ENCODE data around the gene PKP4.

DNA sequence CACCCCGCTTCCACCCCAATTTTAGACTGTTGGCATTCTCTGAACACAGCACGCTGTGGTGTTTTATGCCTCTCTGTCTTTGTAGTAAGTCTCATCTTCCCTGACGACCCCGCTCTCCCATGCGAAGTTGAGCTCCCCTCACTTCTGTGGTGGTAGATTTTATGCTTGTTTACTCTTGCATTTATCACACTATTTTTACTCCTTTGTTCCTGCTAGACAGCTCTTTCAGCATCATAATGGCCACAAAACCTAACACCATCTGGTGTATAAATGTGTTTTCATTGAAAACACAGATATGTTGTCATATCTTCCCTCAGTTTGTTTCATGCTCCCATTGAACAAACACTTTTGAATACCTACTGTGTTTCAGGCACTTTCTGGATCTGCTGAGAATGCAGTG is 57.1 kb downstream of the PKP4 start:
- TF ChIP-seq POLR2A (IDR thresholded peaks at IDR 0.05) (no peak), POLR2AphosphoS5 (IDR thresholded peaks at IDR 0.05) (no peak)
- TF ChIP-seq, protein P1, sequence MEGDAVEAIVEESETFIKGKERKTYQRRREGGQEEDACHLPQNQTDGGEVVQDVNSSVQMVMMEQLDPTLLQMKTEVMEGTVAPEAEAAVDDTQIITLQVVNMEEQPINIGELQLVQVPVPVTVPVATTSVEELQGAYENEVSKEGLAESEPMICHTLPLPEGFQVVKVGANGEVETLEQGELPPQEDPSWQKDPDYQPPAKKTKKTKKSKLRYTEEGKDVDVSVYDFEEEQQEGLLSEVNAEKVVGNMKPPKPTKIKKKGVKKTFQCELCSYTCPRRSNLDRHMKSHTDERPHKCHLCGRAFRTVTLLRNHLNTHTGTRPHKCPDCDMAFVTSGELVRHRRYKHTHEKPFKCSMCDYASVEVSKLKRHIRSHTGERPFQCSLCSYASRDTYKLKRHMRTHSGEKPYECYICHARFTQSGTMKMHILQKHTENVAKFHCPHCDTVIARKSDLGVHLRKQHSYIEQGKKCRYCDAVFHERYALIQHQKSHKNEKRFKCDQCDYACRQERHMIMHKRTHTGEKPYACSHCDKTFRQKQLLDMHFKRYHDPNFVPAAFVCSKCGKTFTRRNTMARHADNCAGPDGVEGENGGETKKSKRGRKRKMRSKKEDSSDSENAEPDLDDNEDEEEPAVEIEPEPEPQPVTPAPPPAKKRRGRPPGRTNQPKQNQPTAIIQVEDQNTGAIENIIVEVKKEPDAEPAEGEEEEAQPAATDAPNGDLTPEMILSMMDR (IDR thresholded peaks at IDR 0.05) = no peak
